ENCODE results near the gene HTR3D. TPM values are rescaled to one million over a fixed set of nuclear protein-coding genes. Genes with fewer than 3 reads are reported as not detected.
"Not testable (repeated sequence)": the region's sequence is repeated elsewhere in the genome, so short reads cannot be mapped to it uniquely, and the experiment has no call there.

HTR3D gene
- total and polyA plus RNA-seq, 2 donors, result not detected

DNA sequence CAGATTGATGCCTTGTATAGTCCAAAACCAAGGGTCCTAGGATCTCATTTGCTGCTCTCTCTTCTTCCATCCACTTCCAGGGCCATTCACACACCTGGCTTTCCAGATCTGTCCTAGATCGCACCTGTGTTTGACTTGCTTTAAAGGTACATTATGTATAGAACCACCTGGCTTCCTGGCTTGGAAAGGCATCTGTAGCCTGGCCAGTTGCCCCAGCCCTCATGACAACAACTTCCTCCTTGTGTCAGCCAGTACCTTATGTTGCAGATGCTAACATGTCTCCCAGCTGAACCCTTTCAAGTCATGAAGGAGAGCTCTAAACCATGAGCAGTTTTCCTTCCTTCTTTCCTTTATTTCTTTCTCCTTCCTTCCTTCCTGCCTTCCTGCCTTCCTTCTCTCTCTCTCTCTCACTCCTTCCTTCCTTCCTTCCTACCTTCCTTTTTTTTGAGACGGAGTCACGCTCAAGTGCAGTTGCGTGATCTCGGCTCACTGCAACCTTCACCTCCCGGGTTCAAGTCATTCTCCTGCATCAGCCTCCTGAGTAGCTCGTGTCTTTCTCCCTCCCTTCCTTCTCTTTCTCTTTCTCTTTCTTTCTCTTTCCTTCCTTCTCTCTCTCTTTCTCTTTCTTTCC, 18.8 kb downstream of the HTR3D start:
- no peaks in the 10 kb centered on the region for H3K9me3 ChIP-seq (ENCODE audit: control insufficient read depth in 2 of 2, insufficient read depth in 1 of 2, low read length in 1 of 2)
- H3K36me3 ChIP-seq (ENCODE audit: control insufficient read depth in 2 of 2, insufficient read depth in 2 of 2, low read length in 1 of 2), result no peaks in the 10 kb centered on the region
- no peak overlapping the region for H3K27ac ChIP-seq (ENCODE audit: low read depth in 1 of 2, low read length in 1 of 2)
- no peaks in the 10 kb centered on the region for H3K4me1 ChIP-seq (ENCODE audit: control insufficient read depth in 2 of 2, insufficient read depth in 2 of 2, low read length in 2 of 2)
- no peak for DNase-seq (ENCODE audit: low read depth in 6 of 9, low spot score in 9 of 9)
- 90% methylated on average over 7 of the region's 7 CpGs for WGBS
- H3K27me3 ChIP-seq (ENCODE audit: control insufficient read depth in 2 of 2, insufficient read depth in 1 of 2, low read length in 1 of 2), result no peaks in the 10 kb centered on the region
- no peak overlapping the region for H3K4me3 ChIP-seq (ENCODE audit: low read length in 2 of 2)

DNA sequence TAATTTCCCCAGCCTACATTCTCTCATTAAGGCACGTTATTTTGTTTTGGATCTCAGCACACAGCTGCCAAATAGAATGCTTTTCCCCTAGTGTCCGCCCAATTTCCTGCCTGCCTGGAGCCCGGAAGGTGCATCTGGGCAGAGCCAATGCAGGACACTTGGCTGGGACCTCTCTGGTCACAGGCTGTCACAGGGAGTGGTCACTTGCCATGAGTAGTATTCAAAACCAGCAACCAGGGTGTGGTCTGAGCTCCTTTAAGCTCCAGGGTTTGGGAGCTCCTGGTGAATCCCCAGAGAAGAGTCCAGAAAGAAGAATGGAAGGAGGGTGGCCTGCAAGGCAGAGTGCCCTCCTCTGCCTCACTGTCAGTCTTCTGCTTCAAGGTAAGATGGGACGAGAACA, 21.2 kb downstream of the HTR3D start, which contains the start of gene HTR3C:
TSS of gene HTR3C (plus strand) at position 281 of the 400 bp plus-strand sequence. CDS start at position 315, 34 bp downstream.
- Histone ChIP-seq H3K27ac (ENCODE audit: low read depth in 1 of 2, low read length in 1 of 2) (no peak within 1 kb of the TSS), H3K36me3 (ENCODE audit: control insufficient read depth in 2 of 2, insufficient read depth in 2 of 2, low read length in 1 of 2) (no peaks in the 10 kb centered on the region), H3K4me1 (ENCODE audit: control insufficient read depth in 2 of 2, insufficient read depth in 2 of 2, low read length in 2 of 2) (no peaks in the 10 kb centered on the region), H3K4me3 (ENCODE audit: low read length in 2 of 2) (no peak within 1 kb of the TSS), H3K27me3 (ENCODE audit: control insufficient read depth in 2 of 2, insufficient read depth in 1 of 2, low read length in 1 of 2) (no peaks in the 10 kb centered on the region), H3K9me3 (ENCODE audit: control insufficient read depth in 2 of 2, insufficient read depth in 1 of 2, low read length in 1 of 2) (no peaks in the 10 kb centered on the region)
- no peak for DNase-seq (ENCODE audit: low read depth in 6 of 9, low spot score in 9 of 9)
- 86% methylated on average over 4 of the region's 4 CpGs for WGBS

DNA sequence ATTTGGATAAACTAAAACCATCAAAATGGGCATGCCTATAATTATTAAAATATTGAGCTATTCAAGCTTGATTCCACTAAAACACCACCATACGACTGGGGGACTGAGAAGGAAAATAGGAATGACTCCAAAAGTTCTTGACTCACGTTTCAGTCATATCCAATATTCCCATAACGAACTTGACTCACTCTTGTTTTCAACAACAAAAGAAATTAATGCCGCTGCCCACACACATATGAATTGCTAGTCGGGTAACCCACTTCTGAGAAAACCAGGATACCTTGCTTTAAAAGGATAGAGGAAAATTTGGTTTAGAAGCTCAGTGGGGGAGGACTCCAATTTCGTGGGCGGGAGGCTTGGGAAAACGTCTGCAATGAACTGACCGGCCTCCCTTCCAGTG, 26.5 kb downstream of the HTR3D start:
- WGBS, result 94% methylated on average over 9 of the region's 9 CpGs
- Histone ChIP-seq H3K4me3 (ENCODE audit: low read length in 2 of 2) (no peak overlapping the region), H3K36me3 (ENCODE audit: control insufficient read depth in 2 of 2, insufficient read depth in 2 of 2, low read length in 1 of 2) (no peaks in the 10 kb centered on the region), H3K9me3 (ENCODE audit: control insufficient read depth in 2 of 2, insufficient read depth in 1 of 2, low read length in 1 of 2) (no peaks in the 10 kb centered on the region), H3K27ac (ENCODE audit: low read depth in 1 of 2, low read length in 1 of 2) (no peak overlapping the region), H3K27me3 (ENCODE audit: control insufficient read depth in 2 of 2, insufficient read depth in 1 of 2, low read length in 1 of 2) (no peaks in the 10 kb centered on the region), H3K4me1 (ENCODE audit: control insufficient read depth in 2 of 2, insufficient read depth in 2 of 2, low read length in 2 of 2) (no peaks in the 10 kb centered on the region)
- no peak for DNase-seq (ENCODE audit: low read depth in 6 of 9, low spot score in 9 of 9)

DNA sequence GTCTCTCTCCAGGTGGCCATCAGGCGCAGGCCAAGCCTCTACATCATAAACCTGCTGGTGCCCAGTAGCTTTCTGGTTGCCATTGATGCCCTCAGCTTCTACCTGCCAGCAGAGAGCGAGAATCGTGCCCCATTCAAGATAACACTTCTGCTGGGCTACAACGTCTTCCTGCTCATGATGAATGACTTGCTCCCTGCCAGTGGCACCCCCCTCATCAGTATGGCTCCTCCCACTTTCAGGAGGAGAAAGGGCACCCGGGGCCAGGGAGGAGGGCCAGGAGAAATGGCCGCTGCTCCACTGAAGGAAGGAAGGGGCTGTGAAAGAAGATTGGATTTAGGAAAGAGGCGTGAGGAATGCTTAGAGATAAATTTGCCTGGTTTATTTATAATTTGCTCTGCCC, 27.9 kb downstream of the HTR3D start:
- Histone ChIP-seq H3K27ac (ENCODE audit: low read depth in 1 of 2, low read length in 1 of 2) (no peak overlapping the region), H3K9me3 (ENCODE audit: control insufficient read depth in 2 of 2, insufficient read depth in 1 of 2, low read length in 1 of 2) (no peaks in the 10 kb centered on the region), H3K36me3 (ENCODE audit: control insufficient read depth in 2 of 2, insufficient read depth in 2 of 2, low read length in 1 of 2) (no peaks in the 10 kb centered on the region), H3K4me1 (ENCODE audit: control insufficient read depth in 2 of 2, insufficient read depth in 2 of 2, low read length in 2 of 2) (no peaks in the 10 kb centered on the region), H3K4me3 (ENCODE audit: low read length in 2 of 2) (no peak overlapping the region), H3K27me3 (ENCODE audit: control insufficient read depth in 2 of 2, insufficient read depth in 1 of 2, low read length in 1 of 2) (no peaks in the 10 kb centered on the region)
- WGBS, result 63% methylated on average over 7 of the region's 7 CpGs
- no peak for DNase-seq (ENCODE audit: low read depth in 6 of 9, low spot score in 9 of 9)

DNA sequence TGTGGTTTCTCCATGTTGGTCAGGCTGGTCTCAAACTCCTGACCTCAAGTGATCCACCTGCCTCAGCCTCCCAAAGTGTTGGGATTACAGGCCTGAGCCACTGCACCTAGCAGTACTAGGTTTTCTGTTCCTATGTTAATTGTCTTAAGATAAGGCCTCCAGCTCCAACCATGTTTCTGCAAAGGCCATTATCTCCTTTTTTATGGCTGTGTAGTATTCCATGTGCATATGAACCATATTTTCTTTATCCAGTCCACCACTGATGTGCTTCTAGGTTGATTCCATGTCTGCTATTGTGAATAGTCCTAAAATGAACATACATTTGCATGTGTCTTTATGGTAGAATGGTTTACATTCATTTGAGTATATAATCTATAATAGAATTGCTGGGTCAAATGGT, 31.1 kb downstream of the HTR3D start:
- no peak for DNase-seq (ENCODE audit: low read depth in 6 of 9, low spot score in 9 of 9)
- Histone ChIP-seq H3K27ac (ENCODE audit: low read depth in 1 of 2, low read length in 1 of 2) (no peak overlapping the region), H3K36me3 (ENCODE audit: control insufficient read depth in 2 of 2, insufficient read depth in 2 of 2, low read length in 1 of 2) (no peaks in the 10 kb centered on the region), H3K9me3 (ENCODE audit: control insufficient read depth in 2 of 2, insufficient read depth in 1 of 2, low read length in 1 of 2) (no peaks in the 10 kb centered on the region), H3K27me3 (ENCODE audit: control insufficient read depth in 2 of 2, insufficient read depth in 1 of 2, low read length in 1 of 2) (no peaks in the 10 kb centered on the region), H3K4me1 (ENCODE audit: control insufficient read depth in 2 of 2, insufficient read depth in 2 of 2, low read length in 2 of 2) (no peaks in the 10 kb centered on the region), H3K4me3 (ENCODE audit: low read length in 2 of 2) (no peak overlapping the region)

DNA sequence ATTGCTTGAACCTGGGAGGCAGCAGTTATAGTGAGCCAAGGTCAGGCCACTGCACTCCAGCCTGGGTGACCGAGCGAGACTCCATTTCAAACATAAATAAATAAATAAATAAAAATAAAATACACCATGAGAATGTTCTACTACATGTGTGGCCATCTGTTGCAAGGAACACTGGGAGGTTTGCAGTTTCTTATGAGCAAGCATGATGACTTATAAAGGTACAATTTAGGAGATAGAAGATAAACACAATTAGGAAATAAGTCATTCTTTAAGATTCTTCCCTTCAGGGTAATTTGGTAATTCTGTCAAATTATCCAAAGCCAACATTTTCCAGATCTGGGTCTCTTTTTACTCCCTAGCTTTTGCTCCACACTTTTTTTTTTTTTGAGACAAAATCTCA, 34.7 kb downstream of the HTR3D start:
- 100% methylated on average over 2 of the region's 2 CpGs for WGBS
- no peaks in the 10 kb centered on the region for H3K27me3 ChIP-seq (ENCODE audit: control insufficient read depth in 2 of 2, insufficient read depth in 1 of 2, low read length in 1 of 2)
- peaks cover 0 to 5% of the 10 kb centered on the region in 2 donors for H3K9me3 ChIP-seq (ENCODE audit: control insufficient read depth in 2 of 2, insufficient read depth in 1 of 2, low read length in 1 of 2)
- H3K36me3 ChIP-seq (ENCODE audit: control insufficient read depth in 2 of 2, insufficient read depth in 2 of 2, low read length in 1 of 2), result no peaks in the 10 kb centered on the region
- H3K27ac ChIP-seq (ENCODE audit: low read depth in 1 of 2, low read length in 1 of 2), result no peak overlapping the region
- no peak overlapping the region for H3K4me3 ChIP-seq (ENCODE audit: low read length in 2 of 2)
- no peaks in the 10 kb centered on the region for H3K4me1 ChIP-seq (ENCODE audit: control insufficient read depth in 2 of 2, insufficient read depth in 2 of 2, low read length in 2 of 2)
- DNase-seq (ENCODE audit: low read depth in 6 of 9, low spot score in 9 of 9), result no peak

DNA sequence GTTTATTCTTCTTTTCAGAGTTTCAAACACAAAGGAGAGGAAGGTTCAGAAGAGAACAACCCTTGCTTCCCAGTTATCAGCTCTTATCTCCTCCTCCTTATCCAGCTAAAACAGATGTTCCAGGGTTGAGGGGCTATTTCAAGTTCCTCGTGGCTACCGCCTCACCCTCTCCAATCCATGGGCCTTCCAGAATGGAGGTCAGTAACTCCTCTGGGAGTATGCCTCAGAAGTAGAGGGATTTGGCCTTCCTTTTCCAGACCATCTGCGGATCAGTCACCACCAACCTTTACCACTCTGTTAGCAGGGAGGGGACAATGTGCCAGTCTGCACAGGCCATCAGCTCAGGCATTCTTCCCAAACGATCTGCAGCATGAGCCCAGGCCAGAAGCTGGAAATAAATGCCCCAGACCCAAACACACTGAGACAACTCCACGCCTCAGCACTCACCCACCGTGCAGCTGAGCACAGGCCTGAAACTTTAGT, 36.1 kb downstream of the HTR3D start:
- H3K4me3 ChIP-seq (ENCODE audit: low read length in 2 of 2), result no peak overlapping the region
- WGBS, result 89% methylated on average over 6 of the region's 6 CpGs
- no peaks in the 10 kb centered on the region for H3K27me3 ChIP-seq (ENCODE audit: control insufficient read depth in 2 of 2, insufficient read depth in 1 of 2, low read length in 1 of 2)
- peaks cover 0 to 5% of the 10 kb centered on the region in 2 donors for H3K9me3 ChIP-seq (ENCODE audit: control insufficient read depth in 2 of 2, insufficient read depth in 1 of 2, low read length in 1 of 2)
- H3K36me3 ChIP-seq (ENCODE audit: control insufficient read depth in 2 of 2, insufficient read depth in 2 of 2, low read length in 1 of 2), result no peaks in the 10 kb centered on the region
- no peak for DNase-seq (ENCODE audit: low read depth in 6 of 9, low spot score in 9 of 9)
- no peaks in the 10 kb centered on the region for H3K4me1 ChIP-seq (ENCODE audit: control insufficient read depth in 2 of 2, insufficient read depth in 2 of 2, low read length in 2 of 2)
- no peak overlapping the region for H3K27ac ChIP-seq (ENCODE audit: low read depth in 1 of 2, low read length in 1 of 2)

DNA sequence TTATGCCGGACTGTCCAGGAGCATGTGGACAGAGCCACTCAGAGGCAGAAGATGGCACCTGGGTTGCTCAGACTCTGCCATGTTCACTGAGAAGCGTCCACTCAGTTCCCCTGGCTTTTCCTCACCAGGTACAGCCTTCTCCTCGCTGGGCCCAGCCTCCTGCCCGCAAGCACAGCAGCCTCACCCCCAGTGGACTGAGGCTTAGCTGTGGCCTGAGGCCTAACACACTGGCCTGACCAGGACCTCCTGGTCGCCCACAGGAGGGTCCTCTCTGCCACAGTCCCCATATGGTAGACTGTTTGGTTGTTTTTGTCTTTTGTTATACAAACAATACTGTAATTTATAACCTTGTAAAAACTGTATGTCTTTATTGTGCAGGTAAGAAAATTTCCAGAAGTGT, 36.8 kb downstream of the HTR3D start:
- H3K4me1 ChIP-seq (ENCODE audit: control insufficient read depth in 2 of 2, insufficient read depth in 2 of 2, low read length in 2 of 2), result no peaks in the 10 kb centered on the region
- no peaks in the 10 kb centered on the region for H3K36me3 ChIP-seq (ENCODE audit: control insufficient read depth in 2 of 2, insufficient read depth in 2 of 2, low read length in 1 of 2)
- DNase-seq (ENCODE audit: low read depth in 6 of 9, low spot score in 9 of 9), result no peak
- no peaks in the 10 kb centered on the region for H3K27me3 ChIP-seq (ENCODE audit: control insufficient read depth in 2 of 2, insufficient read depth in 1 of 2, low read length in 1 of 2)
- 94% methylated on average over 5 of the region's 5 CpGs for WGBS
- no peak overlapping the region for H3K4me3 ChIP-seq (ENCODE audit: low read length in 2 of 2)
- peaks cover 0 to 5% of the 10 kb centered on the region in 2 donors for H3K9me3 ChIP-seq (ENCODE audit: control insufficient read depth in 2 of 2, insufficient read depth in 1 of 2, low read length in 1 of 2)
- H3K27ac ChIP-seq (ENCODE audit: low read depth in 1 of 2, low read length in 1 of 2), result no peak overlapping the region

DNA sequence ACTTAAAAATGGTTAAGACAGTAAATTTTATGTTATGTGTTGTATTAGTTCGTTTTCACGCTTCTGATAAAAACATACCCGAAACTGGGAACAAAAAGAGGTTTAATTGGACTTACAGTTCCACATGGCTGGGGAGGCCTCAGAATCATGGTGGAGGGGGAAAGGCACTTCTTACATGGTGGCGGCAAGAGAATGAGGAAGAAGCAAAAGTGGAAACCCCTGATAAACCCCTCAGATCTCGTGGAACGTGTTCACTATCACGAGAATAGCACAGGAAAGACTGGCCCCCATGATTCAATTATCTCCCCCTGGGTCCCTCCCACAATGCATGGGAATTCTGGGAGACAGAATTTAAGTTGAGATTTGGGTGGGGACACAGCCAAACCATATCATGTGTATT, 39.6 kb downstream of the HTR3D start:
- H3K27ac ChIP-seq (ENCODE audit: low read depth in 1 of 2, low read length in 1 of 2); H3K27me3 ChIP-seq (ENCODE audit: control insufficient read depth in 2 of 2, insufficient read depth in 1 of 2, low read length in 1 of 2); DNase-seq (ENCODE audit: low read depth in 6 of 9, low spot score in 9 of 9); H3K9me3 ChIP-seq (ENCODE audit: control insufficient read depth in 2 of 2, insufficient read depth in 1 of 2, low read length in 1 of 2); H3K4me1 ChIP-seq (ENCODE audit: control insufficient read depth in 2 of 2, insufficient read depth in 2 of 2, low read length in 2 of 2); H3K36me3 ChIP-seq (ENCODE audit: control insufficient read depth in 2 of 2, insufficient read depth in 2 of 2, low read length in 1 of 2); H3K4me3 ChIP-seq (ENCODE audit: low read length in 2 of 2): not testable (repeated sequence)
- 97% methylated on average over 7 of the region's 7 CpGs for WGBS

Data from thymus (tissue), 11 donors.